ENCODE data around the gene TUBGCP6. TPM values are rescaled to one million over a fixed set of nuclear protein-coding genes. Genes with fewer than 3 reads are reported as not detected.
"Not testable (repeated sequence)": the region's sequence is repeated elsewhere in the genome, so short reads cannot be mapped to it uniquely, and the experiment has no call there.

The TUBGCP6 gene
- polyA plus RNA-seq, 1 experiment: 8.5 TPM

DNA sequence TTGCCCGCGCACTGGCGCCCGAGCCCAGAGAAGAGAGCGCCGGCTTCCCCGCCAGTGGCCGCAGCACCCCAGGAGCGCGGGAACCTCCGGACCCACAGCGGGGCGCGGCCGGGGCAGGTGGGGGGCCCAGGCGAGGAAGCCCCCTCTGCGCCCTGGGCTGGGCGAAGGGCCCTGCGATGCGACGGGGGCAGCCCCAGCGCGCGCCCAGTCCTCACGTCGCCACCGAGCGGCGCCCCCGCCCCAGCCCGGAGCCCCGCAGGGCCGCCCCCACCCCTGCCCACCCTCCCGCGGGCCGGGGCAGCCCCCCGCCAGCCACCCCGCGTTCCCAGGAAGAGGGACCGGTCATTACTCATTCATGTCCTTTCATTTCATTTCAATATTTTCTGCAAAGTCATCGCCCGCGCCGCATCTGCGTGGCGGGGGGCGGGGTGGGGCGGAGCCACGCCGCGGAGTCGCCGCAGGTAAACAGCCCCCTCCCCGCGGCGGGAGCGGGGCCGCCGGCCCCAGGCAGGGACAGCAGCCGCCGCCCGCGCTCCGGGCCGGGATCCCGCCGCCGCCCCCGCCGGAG is 75.0 kb downstream of the TUBGCP6 start:
- Histone ChIP-seq H3K27me3 (ENCODE audit: control insufficient read depth, insufficient read depth, low read length) (peaks cover 16% of the 10 kb centered on the region), H3K27ac (ENCODE audit: low read depth, low read length) (no peak overlapping the region), H3K4me3 (ENCODE audit: low read depth, low read length) (peak overlapping the region; percentile 43), H3K9me3 (ENCODE audit: control insufficient read depth, insufficient read depth, low read length) (peaks cover 14% of the 10 kb centered on the region; the same call in 1 of the 2 replicates)
- ChIA-PET CTCF (no interaction called here), POLR2A (no interaction called here)
- TF ChIP-seq, protein P1, sequence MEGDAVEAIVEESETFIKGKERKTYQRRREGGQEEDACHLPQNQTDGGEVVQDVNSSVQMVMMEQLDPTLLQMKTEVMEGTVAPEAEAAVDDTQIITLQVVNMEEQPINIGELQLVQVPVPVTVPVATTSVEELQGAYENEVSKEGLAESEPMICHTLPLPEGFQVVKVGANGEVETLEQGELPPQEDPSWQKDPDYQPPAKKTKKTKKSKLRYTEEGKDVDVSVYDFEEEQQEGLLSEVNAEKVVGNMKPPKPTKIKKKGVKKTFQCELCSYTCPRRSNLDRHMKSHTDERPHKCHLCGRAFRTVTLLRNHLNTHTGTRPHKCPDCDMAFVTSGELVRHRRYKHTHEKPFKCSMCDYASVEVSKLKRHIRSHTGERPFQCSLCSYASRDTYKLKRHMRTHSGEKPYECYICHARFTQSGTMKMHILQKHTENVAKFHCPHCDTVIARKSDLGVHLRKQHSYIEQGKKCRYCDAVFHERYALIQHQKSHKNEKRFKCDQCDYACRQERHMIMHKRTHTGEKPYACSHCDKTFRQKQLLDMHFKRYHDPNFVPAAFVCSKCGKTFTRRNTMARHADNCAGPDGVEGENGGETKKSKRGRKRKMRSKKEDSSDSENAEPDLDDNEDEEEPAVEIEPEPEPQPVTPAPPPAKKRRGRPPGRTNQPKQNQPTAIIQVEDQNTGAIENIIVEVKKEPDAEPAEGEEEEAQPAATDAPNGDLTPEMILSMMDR (IDR thresholded peaks at IDR 0.05; ENCODE audit: low read depth, low read length): no peak
- DNase-seq (ENCODE audit: low read depth, low spot score): no peak

DNA sequence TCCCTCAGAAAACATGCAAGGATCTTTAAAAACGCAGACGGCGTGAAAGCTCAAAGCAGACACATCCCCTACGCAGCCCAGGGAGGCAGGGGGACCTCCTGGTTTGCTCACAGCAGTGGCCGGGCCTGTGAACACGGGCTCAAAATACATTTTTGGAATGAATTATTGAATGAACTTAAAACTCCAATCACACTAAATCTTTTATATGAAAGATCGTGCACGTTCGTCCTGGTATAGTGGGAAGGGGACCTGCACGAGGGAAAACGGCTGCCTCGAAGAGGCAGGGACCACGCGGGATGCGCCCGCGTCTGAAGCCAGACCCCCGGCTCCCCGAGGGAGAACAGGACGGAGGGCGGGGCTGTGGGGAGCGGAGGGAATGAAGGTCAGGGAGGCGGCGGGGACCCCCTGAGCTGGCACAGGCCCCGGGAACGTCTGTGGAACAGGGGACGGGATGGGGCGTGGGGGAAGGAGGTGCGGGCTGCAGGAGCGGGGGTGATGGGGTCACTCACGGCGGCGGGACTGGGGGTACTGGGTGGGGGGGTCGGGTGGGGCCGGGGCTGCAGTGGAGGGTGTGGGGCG is 75.6 kb downstream of the TUBGCP6 start:
- no peak for DNase-seq (ENCODE audit: low read depth, low spot score)
- TF ChIP-seq, protein P1 (IDR thresholded peaks at IDR 0.05; ENCODE audit: low read depth, low read length): no peak
- no peak overlapping the region for H3K27ac ChIP-seq (ENCODE audit: low read depth, low read length)
- ChIA-PET POLR2A (no interaction called here), CTCF (no interaction called here)
- H3K27me3 ChIP-seq (ENCODE audit: control insufficient read depth, insufficient read depth, low read length): peaks cover 16% of the 10 kb centered on the region
- H3K9me3 ChIP-seq (ENCODE audit: control insufficient read depth, insufficient read depth, low read length): peaks cover 14% of the 10 kb centered on the region; the same call in 1 of the 2 replicates
- H3K4me3 ChIP-seq (ENCODE audit: low read depth, low read length): no peak overlapping the region; the same call in 1 of the 2 replicates

- CTCF ChIA-PET; DNase-seq (ENCODE audit: low read depth, low spot score); POLR2A ChIA-PET; H3K27ac ChIP-seq (ENCODE audit: low read depth, low read length); H3K4me3 ChIP-seq (ENCODE audit: low read depth, low read length): not testable (repeated sequence)
- Histone ChIP-seq H3K27me3 (ENCODE audit: control insufficient read depth, insufficient read depth, low read length) (peaks cover 16% of the 10 kb centered on the region), H3K9me3 (ENCODE audit: control insufficient read depth, insufficient read depth, low read length) (peaks cover 14% of the 10 kb centered on the region; the same call in 1 of the 2 replicates)
Measured at GRCh38 chr22:50168490-50169180, 76.2 kb downstream of the TUBGCP6 start.

DNA sequence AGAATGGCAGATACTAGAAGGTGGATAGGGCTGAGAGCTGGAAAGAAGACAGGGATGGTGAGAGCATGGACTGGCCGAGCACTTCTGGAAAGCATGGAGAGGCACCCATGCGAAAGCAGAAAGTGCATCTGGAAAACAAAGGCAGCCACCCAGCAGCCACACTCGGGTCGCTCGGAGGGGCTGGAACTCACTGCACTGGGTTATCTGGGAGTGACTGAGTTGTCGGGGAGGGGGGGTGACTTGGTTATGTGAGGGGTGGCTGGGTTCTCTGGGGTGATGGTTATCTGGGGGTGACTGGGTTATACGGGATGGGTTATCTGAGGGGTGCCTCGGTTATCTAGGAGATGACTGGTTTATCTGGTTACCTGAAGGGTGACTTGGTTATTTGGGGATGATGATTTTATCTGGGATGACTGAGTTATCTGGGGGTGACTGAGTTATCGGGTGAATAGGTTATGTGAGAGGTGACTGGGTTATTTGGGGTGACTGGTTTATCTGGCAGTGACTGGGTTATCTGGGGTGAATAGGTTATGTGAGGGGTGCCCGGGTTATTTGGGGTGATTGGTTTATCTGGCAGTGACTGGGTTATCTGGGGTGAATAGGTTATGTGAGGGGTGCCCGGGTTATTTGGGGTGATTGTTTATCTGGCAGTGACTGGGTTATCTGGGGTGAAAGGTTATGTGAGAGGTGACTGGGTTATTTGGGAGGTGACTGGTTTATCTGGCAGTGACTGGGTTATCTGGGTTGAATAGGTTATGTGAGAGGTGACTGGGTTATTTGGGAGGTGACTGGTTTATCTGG is 76.9 kb downstream of the TUBGCP6 start:
- TF ChIP-seq, protein P1 (IDR thresholded peaks at IDR 0.05; ENCODE audit: low read depth, low read length): no peak
- Histone ChIP-seq H3K4me3 (ENCODE audit: low read depth, low read length) (no peak overlapping the region), H3K9me3 (ENCODE audit: control insufficient read depth, insufficient read depth, low read length) (peaks cover 14% of the 10 kb centered on the region; the same call in 1 of the 2 replicates), H3K27me3 (ENCODE audit: control insufficient read depth, insufficient read depth, low read length) (peaks cover 16% of the 10 kb centered on the region), H3K27ac (ENCODE audit: low read depth, low read length) (no peak overlapping the region)
- POLR2A ChIA-PET: no interaction called here
- CTCF ChIA-PET: no interaction called here
- no peak for DNase-seq (ENCODE audit: low read depth, low spot score)

Other genes with a start within 250 kb of the TUBGCP6 start
- gene IL17REL, start 232.3 kb downstream of the TUBGCP6 start, polyA plus RNA-seq (2011; rRNA removed): not detected in 2 replicates
- gene TTLL8, start 186.7 kb downstream of the TUBGCP6 start, polyA plus RNA-seq (2011; rRNA removed): not detected in 2 replicates
- 0.15 and 0.27 TPM in 2 replicates for gene MLC1, start 159.6 kb downstream of the TUBGCP6 start, polyA plus RNA-seq (2011; rRNA removed)
- gene MOV10L1, start 155.0 kb downstream of the TUBGCP6 start, polyA plus RNA-seq (2011; rRNA removed): 4.2 and 4.6 TPM in 2 replicates
- 0.93 and 1.1 TPM in 2 replicates for gene PANX2, start 74.3 kb downstream of the TUBGCP6 start, polyA plus RNA-seq (2011; rRNA removed)
- 8.7 and 11.8 TPM in 2 replicates for gene TRABD, start 59.1 kb downstream of the TUBGCP6 start, polyA plus RNA-seq (2011; rRNA removed)
- 6.8 and 9.4 TPM in 2 replicates for gene SELENOO, start 44.0 kb downstream of the TUBGCP6 start, polyA plus RNA-seq (2011; rRNA removed)
- gene HDAC10, start 6.2 kb upstream of the TUBGCP6 start, polyA plus RNA-seq (2011; rRNA removed): 7.0 and 9.9 TPM in 2 replicates
- gene MAPK12, start 16.7 kb upstream of the TUBGCP6 start, polyA plus RNA-seq (2011; rRNA removed): 26.6 and 33.7 TPM in 2 replicates
- 6.7 and 9.6 TPM in 2 replicates for gene MAPK11, start 25.4 kb upstream of the TUBGCP6 start, polyA plus RNA-seq (2011; rRNA removed)
- gene PLXNB2, start 62.6 kb upstream of the TUBGCP6 start, polyA plus RNA-seq (2011; rRNA removed): 68.0 and 110 TPM in 2 replicates
- 2.4 and 3.8 TPM in 2 replicates for gene DENND6B, start 82.0 kb upstream of the TUBGCP6 start, polyA plus RNA-seq (2011; rRNA removed)
- gene PPP6R2, start 98.3 kb upstream of the TUBGCP6 start, polyA plus RNA-seq (2011; rRNA removed): 26.6 and 35.0 TPM in 2 replicates
- 16.4 and 20.5 TPM in 2 replicates for gene SBF1, start 230.0 kb upstream of the TUBGCP6 start, polyA plus RNA-seq (2011; rRNA removed)
- gene ADM2, start 236.5 kb upstream of the TUBGCP6 start, polyA plus RNA-seq (2011; rRNA removed): 3.1 and 3.6 TPM in 2 replicates
- 0.14 and 0.22 TPM in 2 replicates for gene MIOX, start 241.8 kb upstream of the TUBGCP6 start, polyA plus RNA-seq (2011; rRNA removed)